Mesendoderm (in vitro differentiated cells): ENCODE results near the gene MUC5B.

Source experiments
- DNase-seq: peaks from one replicate; pipeline ENCODE4 v3.0.0; 2013
- H2AK5ac ChIP-seq: 2 replicates; pipeline ENCODE4 v1.6.1; 2013; ENCODE audit warnings: low read length, inconsistent platforms
- H2BK120ac ChIP-seq: 2 replicates; pipeline ENCODE4 v1.6.1; 2013; ENCODE audit warnings: low read depth, mild to moderate bottlenecking, low read length, moderate library complexity, mixed read lengths
- H2BK15ac ChIP-seq: replicated peaks from 2 replicates; pipeline ENCODE4 v1.6.1; 2013; ENCODE audit warnings: low read depth, mild to moderate bottlenecking, moderate library complexity
- H2BK5ac ChIP-seq: 2 replicates; pipeline ENCODE4 v1.6.1; 2013; ENCODE audit warnings: low read length, inconsistent platforms
- H3K18ac ChIP-seq: 2 replicates; pipeline ENCODE4 v1.6.1; 2013; ENCODE audit warnings: mild to moderate bottlenecking, low read length, mixed read lengths
- H3K23ac ChIP-seq: one replicate; pipeline ENCODE4 v1.6.1; 2013; ENCODE audit warnings: low read length
- H3K27ac ChIP-seq: 2 replicates; pipeline ENCODE4 v1.5.1; 2013; ENCODE audit warnings: low read depth, mild to moderate bottlenecking, inconsistent platforms, low read length, moderate library complexity
- H3K27me3 ChIP-seq: 2 replicates; pipeline ENCODE4 v1.6.1; 2013; ENCODE audit warnings: low read length, control low read depth, mild to moderate bottlenecking, inconsistent platforms; ENCODE audit not compliant: insufficient read depth, poor library complexity
- H3K36me3 ChIP-seq: 2 replicates; pipeline ENCODE4 v1.6.1; 2013; ENCODE audit warnings: low read length, inconsistent platforms; ENCODE audit not compliant: control insufficient read depth, insufficient read depth
- H3K4ac ChIP-seq: one replicate; pipeline ENCODE4 v1.6.1; 2013; ENCODE audit warnings: low read depth, mild to moderate bottlenecking, low read length, moderate library complexity
- H3K4me1 ChIP-seq: 2 replicates; pipeline ENCODE4 v1.6.1; 2013; ENCODE audit warnings: low read depth, low read length, inconsistent platforms; ENCODE audit not compliant: control insufficient read depth
- H3K4me2 ChIP-seq: 2 replicates; pipeline ENCODE4 v1.6.1; 2013; ENCODE audit warnings: low read length
- H3K4me3 ChIP-seq: 2 replicates; pipeline ENCODE4 v1.5.1; 2013; ENCODE audit warnings: mild to moderate bottlenecking, low read length
- H3K56ac ChIP-seq: one replicate; pipeline ENCODE4 v1.6.1; 2013; ENCODE audit warnings: low read length
- H3K79me1 ChIP-seq: 2 replicates; pipeline ENCODE4 v1.6.1; 2013; ENCODE audit warnings: low read length, inconsistent platforms
- H3K79me2 ChIP-seq: 2 replicates; pipeline ENCODE4 v1.6.1; 2013; ENCODE audit warnings: mild to moderate bottlenecking, low read length; ENCODE audit not compliant: control insufficient read depth, insufficient read depth
- H3K9ac ChIP-seq: 2 replicates; pipeline ENCODE4 v1.6.1; 2013; ENCODE audit warnings: low read length, inconsistent platforms
- H4K5ac ChIP-seq: one replicate; pipeline ENCODE4 v1.6.1; 2013; ENCODE audit warnings: low read length
- H4K8ac ChIP-seq: one replicate; pipeline ENCODE4 v1.6.1; 2013; ENCODE audit warnings: low read depth, mild to moderate bottlenecking, control low read depth, low read length, moderate library complexity
- WGBS: extraction: QIAGEN DNeasy Blood & Tissue Kit; methylation state at CpG from one replicate; pipeline ENCODE4 v1.1.7; 2013; ENCODE audit warnings: low lambda C conversion rate, missing lambda C conversion rate; ENCODE audit not compliant: insufficient coverage; ENCODE audit errors: extremely low coverage; 5-methylcytosine and 5-hydroxymethylcytosine counted together

Gene MUC5B

GRCh38 chr11:1232883-1233321 is 10.0 kb downstream of the MUC5B start:
- Histone ChIP-seq H3K36me3 (no peaks in the 10 kb centered on the region), H2AK5ac (no peak overlapping the region), H4K8ac (no peak overlapping the region), H3K56ac (no peak overlapping the region), H2BK15ac (no peak overlapping the region), H4K5ac (no peak overlapping the region), H3K79me2 (no peaks in the 10 kb centered on the region), H2BK120ac (no peak overlapping the region), H3K4me1 (no peaks in the 10 kb centered on the region), H2BK5ac (no peak overlapping the region), H3K18ac (no peak overlapping the region), H3K27ac (no peak overlapping the region), H3K4ac (no peak overlapping the region), H3K9ac (no peak overlapping the region), H3K23ac (no peak overlapping the region), H3K27me3 (no peaks in the 10 kb centered on the region), H3K4me3 (no peak overlapping the region), H3K79me1 (no peaks in the 10 kb centered on the region), H3K4me2 (no peak overlapping the region)
- no peak for DNase-seq
- no CpG with 5 or more reads among the region's 30 CpGs for WGBS

GRCh38 chr11:1233351-1234053 is 10.6 kb downstream of the MUC5B start:
- H3K23ac ChIP-seq, result no peak overlapping the region
- H3K56ac ChIP-seq, result no peak overlapping the region
- H2AK5ac ChIP-seq, result no peak overlapping the region
- no peaks in the 10 kb centered on the region for H3K4me1 ChIP-seq
- H2BK15ac ChIP-seq, result no peak overlapping the region
- no peak overlapping the region for H3K9ac ChIP-seq
- H2BK5ac ChIP-seq, result no peak overlapping the region
- no peak for DNase-seq
- no peak overlapping the region for H3K4me2 ChIP-seq
- no peak overlapping the region for H4K8ac ChIP-seq
- no peak overlapping the region for H3K4me3 ChIP-seq
- H3K4ac ChIP-seq, result no peak overlapping the region
- H3K36me3 ChIP-seq, result no peaks in the 10 kb centered on the region
- no CpG with 5 or more reads among the region's 21 CpGs for WGBS
- no peaks in the 10 kb centered on the region for H3K79me2 ChIP-seq
- no peak overlapping the region for H4K5ac ChIP-seq
- H3K27me3 ChIP-seq, result no peaks in the 10 kb centered on the region
- H2BK120ac ChIP-seq, result no peak overlapping the region
- no peak overlapping the region for H3K18ac ChIP-seq
- H3K79me1 ChIP-seq, result no peaks in the 10 kb centered on the region
- H3K27ac ChIP-seq, result no peak overlapping the region

GRCh38 chr11:1234054-1234720 is 11.3 kb downstream of the MUC5B start:
- no peak for DNase-seq
- WGBS, result no CpG with 5 or more reads among the region's 22 CpGs

GRCh38 chr11:1234771-1235305 is 12.0 kb downstream of the MUC5B start:
- no peaks in the 10 kb centered on the region for H3K27me3 ChIP-seq
- no peak overlapping the region for H3K18ac ChIP-seq
- no peak overlapping the region for H3K56ac ChIP-seq
- H3K4ac ChIP-seq, result no peak overlapping the region
- H3K79me2 ChIP-seq, result no peaks in the 10 kb centered on the region
- H3K23ac ChIP-seq, result no peak overlapping the region
- no peak overlapping the region for H4K8ac ChIP-seq
- H3K79me1 ChIP-seq, result no peaks in the 10 kb centered on the region
- H3K36me3 ChIP-seq, result no peaks in the 10 kb centered on the region
- no peaks in the 10 kb centered on the region for H3K4me1 ChIP-seq
- H3K9ac ChIP-seq, result no peak overlapping the region
- no peak overlapping the region for H2BK5ac ChIP-seq
- no peak overlapping the region for H3K27ac ChIP-seq
- H2BK15ac ChIP-seq, result no peak overlapping the region
- H2AK5ac ChIP-seq, result no peak overlapping the region
- no peak overlapping the region for H3K4me2 ChIP-seq
- DNase-seq, result no peak
- WGBS, result no CpG with 5 or more reads among the region's 23 CpGs
- no peak overlapping the region for H2BK120ac ChIP-seq
- H3K4me3 ChIP-seq, result no peak overlapping the region
- H4K5ac ChIP-seq, result no peak overlapping the region

More at GRCh38 chr11:1234054-1234720, 11.3 kb downstream of the MUC5B start:
- Histone ChIP-seq H3K4me2 (no peak overlapping the region), H3K18ac (no peak overlapping the region), H2AK5ac (no peak overlapping the region), H3K4me3 (no peak overlapping the region), H3K23ac (no peak overlapping the region), H2BK120ac (no peak overlapping the region), H4K5ac (no peak overlapping the region), H3K79me1 (no peaks in the 10 kb centered on the region), H3K27me3 (no peaks in the 10 kb centered on the region), H3K36me3 (no peaks in the 10 kb centered on the region), H3K56ac (no peak overlapping the region), H2BK5ac (no peak overlapping the region), H3K79me2 (no peaks in the 10 kb centered on the region), H4K8ac (no peak overlapping the region), H3K27ac (no peak overlapping the region), H3K4ac (no peak overlapping the region), H3K9ac (no peak overlapping the region), H2BK15ac (no peak overlapping the region), H3K4me1 (no peaks in the 10 kb centered on the region)

GRCh38 chr11:1235306-1235900 is 12.5 kb downstream of the MUC5B start:
- Histone ChIP-seq H3K36me3 (no peaks in the 10 kb centered on the region), H3K4me3 (no peak overlapping the region), H3K23ac (no peak overlapping the region), H3K79me1 (no peaks in the 10 kb centered on the region), H2BK15ac (no peak overlapping the region), H2BK120ac (no peak overlapping the region), H3K18ac (no peak overlapping the region), H2AK5ac (no peak overlapping the region), H3K27me3 (no peaks in the 10 kb centered on the region), H3K9ac (no peak overlapping the region), H3K56ac (no peak overlapping the region), H3K4me2 (no peak overlapping the region), H3K4ac (no peak overlapping the region), H4K5ac (no peak overlapping the region), H2BK5ac (no peak overlapping the region), H3K27ac (no peak overlapping the region), H3K4me1 (no peaks in the 10 kb centered on the region), H4K8ac (no peak overlapping the region), H3K79me2 (no peaks in the 10 kb centered on the region)
- DNase-seq, result no peak
- no CpG with 5 or more reads among the region's 23 CpGs for WGBS
